Caco-2 (cell line): ENCODE measurements around the gene TWNK. TPM values are rescaled to one million over a fixed set of nuclear protein-coding genes. Genes with fewer than 3 reads are reported as not detected.

Experiments
- Bru-seq: library from RNA; stranded (reverse); fragments of 400-500 nt; gene quantifications from one replicate; lab custom pipeline; 2021; lab: Mats Ljungman, UMichigan
- BruChase-seq, 2 experiments: library from RNA; stranded (reverse); fragments of 400-500 nt; gene quantifications; one replicate each; lab custom pipeline; 2021; lab: Mats Ljungman, UMichigan
- BruUV-seq: library from RNA; stranded (reverse); fragments of 400-500 nt; replicated peaks from 2 replicates; lab custom pipeline; 2021; lab: Mats Ljungman, UMichigan
- CTCF ChIA-PET: fragments of 300-600 bp; sonication (Branson Sonifier 250); formaldehyde crosslinking; loops from one replicate; lab custom pipeline; 2022; ENCODE audit warnings: antibody characterized with exemption; lab: Charles Lee
- POLR2A ChIA-PET: fragments of 300-600 bp; sonication (Branson Sonifier 250); formaldehyde crosslinking; loops from one replicate; lab custom pipeline; 2022; ENCODE audit warnings: antibody characterized with exemption; lab: Charles Lee
- DNase-seq, 2 experiments: peaks; one replicate each; pipeline versions ENCODE4 v3.0.0 to v3.0.0-alpha.2; 2020 to 2022
- H3K27me3 ChIP-seq: replicated peaks from 2 replicates; pipeline ENCODE4 v1.6.0; 2011; ENCODE audit warnings: low read length; ENCODE audit not compliant: control insufficient read depth, insufficient read depth
- H3K36me3 ChIP-seq: 2 replicates; pipeline ENCODE4 v1.5.1; 2011; ENCODE audit warnings: low read length; ENCODE audit not compliant: control insufficient read depth, insufficient read depth
- H3K4me1 ChIP-seq: fragments of 250-450 bp; sonication (Bioruptor Pico); 2 replicates; pipeline ENCODE4 v1.5.1; 2020; ENCODE audit warnings: mild to moderate bottlenecking
- H3K4me3 ChIP-seq: 2 replicates; pipeline ENCODE4 v1.5.1; 2011; ENCODE audit warnings: low read depth, mild to moderate bottlenecking, control low read depth, low read length
- H3K9me3 ChIP-seq: fragments of 250-450 bp; sonication (Bioruptor Pico); 2 replicates; pipeline ENCODE4 v1.5.1; 2020; ENCODE audit warnings: mild to moderate bottlenecking, moderate library complexity
- H3K27ac Mint-ChIP-seq: one replicate; pipeline ENCODE4 v1.8.0; 2022; ENCODE audit warnings: mixed read lengths; ENCODE audit not compliant: unreplicated experiment
- H3K27me3 Mint-ChIP-seq: one replicate; pipeline ENCODE4 v1.8.0; 2022; ENCODE audit warnings: mixed read lengths; ENCODE audit not compliant: insufficient read depth, unreplicated experiment
- H3K36me3 Mint-ChIP-seq: one replicate; pipeline ENCODE4 v1.8.0; 2022; ENCODE audit warnings: mild to moderate bottlenecking, mixed read lengths; ENCODE audit not compliant: insufficient read depth, unreplicated experiment
- H3K4me1 Mint-ChIP-seq: one replicate; pipeline ENCODE4 v1.8.0; 2022; ENCODE audit warnings: low read depth, mixed read lengths; ENCODE audit not compliant: unreplicated experiment
- H3K4me3 Mint-ChIP-seq: one replicate; pipeline ENCODE4 v1.8.0; 2022; ENCODE audit warnings: mild to moderate bottlenecking, moderate library complexity, mixed read lengths; ENCODE audit not compliant: unreplicated experiment
- H3K9me3 Mint-ChIP-seq: one replicate; pipeline ENCODE4 v1.8.0; 2022; ENCODE audit warnings: mixed read lengths; ENCODE audit not compliant: unreplicated experiment
- CTCF ChIP-seq, 2 experiments: fragments of 200-600 bp in 1 of 2; IDR thresholded peaks; 1 replicate in 1 of 2; 2 replicates in 1 of 2; pipeline versions ENCODE4 v1.5.1 to v1.8.0; 2011 to 2022; ENCODE audit warnings: antibody characterized with exemption in 1 of 2, control low read depth in 1 of 2, inconsistent platforms in 1 of 2, low read depth in 1 of 2, low read length in 1 of 2, mild to moderate bottlenecking in 1 of 2, moderate library complexity in 1 of 2; ENCODE audit not compliant: insufficient read depth in 1 of 2, severe bottlenecking in 1 of 2, unreplicated experiment in 1 of 2
- intact Hi-C: fragments of 100-400 bp; cut with micrococcal nuclease; formaldehyde crosslinking; loops from one replicate; pipeline ENCODE4 v1.10.0; 2022; ENCODE audit not compliant: unreplicated experiment
- long read RNA-seq: library from polyadenylated mRNA; stranded (forward); transcript quantifications from one replicate; pipeline ENCODE4 v2.0.0, GENCODE V29; 2022
- total RNA-seq: library from RNA; stranded (reverse); gene quantifications from 2 replicates; pipeline ENCODE4 v1.2.3, GENCODE V29; 2022

The TWNK gene
- 26.2 and 29.8 TPM in 2 replicates for total RNA-seq
- percentile 76 among the genes with signal in this experiment for Bru-seq, nascent RNA
- BruChase-seq, experiment 1, labeled RNA remaining after a 2-hour chase: percentile 87 among the genes with signal in this experiment
- BruChase-seq, experiment 2, labeled RNA remaining after a 6-hour chase: percentile 85 among the genes with signal in this experiment
- long read RNA-seq, transcript TWNK-204 (5 exons, 946 nt): major isoform, 20 of 45 reads
- long read RNA-seq, partial matches to known transcripts: 4 of 45 reads
- long read RNA-seq, other reads (novel, unspliced or antisense): 19 of 45 reads

- peaks cover 2% of the 10 kb centered on the region; the same call in 1 of the 2 replicates for H3K36me3 ChIP-seq
- DNase-seq: peak; percentile 86 to 87
- Mint-ChIP-seq H3K4me3 (peak within 1 kb of the TSS; percentile 100), H3K36me3 (peaks cover 51% of the 10 kb centered on the region), H3K27ac (peak within 1 kb of the TSS; percentile 89), H3K27me3 (no peaks in the 10 kb centered on the region), H3K4me1 (peaks cover 10% of the 10 kb centered on the region), H3K9me3 (no peaks in the 10 kb centered on the region)
- H3K27me3 ChIP-seq: no peaks in the 10 kb centered on the region
- CTCF ChIA-PET: interaction anchor here (0.5 to 2.0 kb wide), 5 partner anchors 8 to 24 kb away, joined by 3 to 8 read pairs (median 7); no protein-coding TSS in a partner anchor
- intact Hi-C loops: loop anchor here (1.0 kb wide), 1 partner anchor 16 kb away; no protein-coding TSS in a partner anchor
- peaks cover 4% of the 10 kb centered on the region for H3K4me1 ChIP-seq
- H3K9me3 ChIP-seq: no peaks in the 10 kb centered on the region
- peak within 1 kb of the TSS; percentile 44 for H3K4me3 ChIP-seq
- no TSS peak for BruUV-seq
- POLR2A ChIA-PET: no interaction called here
- TF ChIP-seq CTCF (IDR thresholded peaks at IDR 0.05; ENCODE audit: insufficient read depth in 1 of 2, low read depth in 1 of 2, low read length in 1 of 2, severe bottlenecking in 1 of 2, unreplicated experiment in 1 of 2): no peak
Measured at GRCh38 chr10:100986952-100987684, at the start of gene TWNK, which contains the start of gene MRPL43. Gene TWNK, plus strand, starts transcription at chr10:100987543. Its CDS starts 668 bp downstream, at chr10:100988211. Gene MRPL43, minus strand, starts transcription at chr10:100987497. Its CDS starts 54 bp downstream, at chr10:100987443.

- ChIA-PET CTCF (no interaction called here), POLR2A (no interaction called here)
- intact Hi-C loops: no loop called here
- Histone ChIP-seq H3K36me3 (peaks cover 1% of the 10 kb centered on the region; the same call in 1 of the 2 replicates), H3K4me1 (no peaks in the 10 kb centered on the region), H3K27me3 (no peaks in the 10 kb centered on the region), H3K9me3 (no peaks in the 10 kb centered on the region), H3K4me3 (no peak overlapping the region)
- Mint-ChIP-seq H3K4me1 (no peaks in the 10 kb centered on the region), H3K27ac (no peak overlapping the region), H3K36me3 (peaks cover 49% of the 10 kb centered on the region), H3K9me3 (no peaks in the 10 kb centered on the region), H3K27me3 (no peaks in the 10 kb centered on the region), H3K4me3 (no peak overlapping the region)
- TSS peak; percentile 29 for BruUV-seq
- TF ChIP-seq CTCF (IDR thresholded peaks at IDR 0.05; ENCODE audit: insufficient read depth in 1 of 2, low read depth in 1 of 2, low read length in 1 of 2, severe bottlenecking in 1 of 2, unreplicated experiment in 1 of 2): no peak
- DNase-seq: no peak
Measured at GRCh38 chr10:100939763-100940344, 47.5 kb upstream of the TWNK start.

- intact Hi-C loops: no loop called here
- Mint-ChIP-seq H3K36me3 (peaks cover 55% of the 10 kb centered on the region), H3K27ac (no peak overlapping the region), H3K4me3 (no peak overlapping the region), H3K27me3 (no peaks in the 10 kb centered on the region), H3K4me1 (no peaks in the 10 kb centered on the region), H3K9me3 (no peaks in the 10 kb centered on the region)
- ChIA-PET CTCF (no interaction called here), POLR2A (no interaction called here)
- no peaks in the 10 kb centered on the region for H3K4me1 ChIP-seq
- no peak for TF ChIP-seq CTCF (IDR thresholded peaks at IDR 0.05; ENCODE audit: insufficient read depth in 1 of 2, low read depth in 1 of 2, low read length in 1 of 2, severe bottlenecking in 1 of 2, unreplicated experiment in 1 of 2)
- H3K9me3 ChIP-seq: no peaks in the 10 kb centered on the region
- H3K4me3 ChIP-seq: no peak overlapping the region
- no peaks in the 10 kb centered on the region for H3K27me3 ChIP-seq
- no TSS peak for BruUV-seq
- no peak for DNase-seq
- peaks cover 1% of the 10 kb centered on the region; the same call in 1 of the 2 replicates for H3K36me3 ChIP-seq
Measured at GRCh38 chr10:100942229-100942628, 45.1 kb upstream of the TWNK start.
